HG02981 (cell line): ENCODE measurements around the gene RAB6A.
"Not testable (repeated sequence)": the region's sequence is repeated elsewhere in the genome, so short reads cannot be mapped to it uniquely, and the experiment has no call there.

Source experiments
- ATAC-seq: cut with Tn5 transposase; IDR thresholded peaks from one replicate; pipeline ENCODE4 v1.9.1; 2021; ENCODE audit warnings: mild to moderate bottlenecking, moderate library complexity; ENCODE audit not compliant: unreplicated experiment

RAB6A gene

GRCh38 chr11:73766763-73767162, 5.9 kb upstream of the RAB6A start:
- ATAC-seq = no peak

GRCh38 chr11:73762732-73763131, 1.9 kb upstream of the RAB6A start:
- no peak for ATAC-seq

GRCh38 chr11:73761403-73761945, 600 bp upstream of the RAB6A start:
- peak; percentile 1 for ATAC-seq

GRCh38 chr11:73760135-73760678, 667 bp downstream of the RAB6A start:
- peak; percentile 3 for ATAC-seq

- ATAC-seq = no peak
Observed at GRCh38 chr11:73759610-73760134, 1.2 kb downstream of the RAB6A start.

GRCh38 chr11:73758451-73758850, 2.4 kb downstream of the RAB6A start:
- no peak for ATAC-seq

- no peak for ATAC-seq
Observed at GRCh38 chr11:73757598-73757997, 3.3 kb downstream of the RAB6A start.

GRCh38 chr11:73755670-73756069, 5.2 kb downstream of the RAB6A start:
- ATAC-seq = no peak

- no peak for ATAC-seq
Observed at GRCh38 chr11:73753938-73754337, 6.9 kb downstream of the RAB6A start.

GRCh38 chr11:73752903-73753302, 8.0 kb downstream of the RAB6A start:
- ATAC-seq = no peak

- ATAC-seq = no peak
Observed at GRCh38 chr11:73752216-73752867, 8.5 kb downstream of the RAB6A start.

- ATAC-seq = not testable (repeated sequence)
Observed at GRCh38 chr11:73750862-73751261, 10.0 kb downstream of the RAB6A start.

GRCh38 chr11:73750228-73750627, 10.6 kb downstream of the RAB6A start:
- no peak for ATAC-seq

- no peak for ATAC-seq
Observed at GRCh38 chr11:73749118-73749517, 11.8 kb downstream of the RAB6A start.

GRCh38 chr11:73748300-73748699, 12.6 kb downstream of the RAB6A start:
- no peak for ATAC-seq

GRCh38 chr11:73747762-73748161, 13.1 kb downstream of the RAB6A start:
- no peak for ATAC-seq

GRCh38 chr11:73746701-73747100, 14.2 kb downstream of the RAB6A start:
- ATAC-seq = no peak

GRCh38 chr11:73743045-73743444, 17.8 kb downstream of the RAB6A start:
- no peak for ATAC-seq

GRCh38 chr11:73735959-73736358, 24.9 kb downstream of the RAB6A start:
- ATAC-seq = not testable (repeated sequence)

GRCh38 chr11:73734993-73735392, 25.9 kb downstream of the RAB6A start:
- no peak for ATAC-seq

- ATAC-seq = not testable (repeated sequence)
Observed at GRCh38 chr11:73734011-73734410, 26.9 kb downstream of the RAB6A start.

GRCh38 chr11:73732936-73733335, 27.9 kb downstream of the RAB6A start:
- ATAC-seq = not testable (repeated sequence)
